Naive B cell (primary cell): ENCODE data around the gene NUDCD3. TPM values are rescaled to one million over a fixed set of nuclear protein-coding genes. Genes with fewer than 3 reads are reported as not detected.
A peak's percentile ranks its signal among the peaks of the same experiment; 100 is the strongest.
"Not testable (repeated sequence)": the region's sequence is repeated elsewhere in the genome, so short reads cannot be mapped to it uniquely, and the experiment has no call there.

Source experiments
- ATAC-seq, 2 donors: fragments of 150-1000 bp; cut with Tn5 transposase; 2 replicates each; pipeline ENCODE4 v1.10.0; 2021; ENCODE audit warnings: low read depth in 2 of 2, mild to moderate bottlenecking in 2 of 2, moderate library complexity in 2 of 2
- DNase-seq: peaks from one replicate; pipeline ENCODE4 v3.0.0; 2022
- H3K27ac Mint-ChIP-seq, 6 donors: one replicate each; pipeline ENCODE4 v1.8.0; 2020 to 2022; ENCODE audit warnings: mild to moderate bottlenecking in 6 of 6, mixed read lengths in 6 of 6, moderate library complexity in 5 of 6, inconsistent platforms in 2 of 6
- H3K27me3 Mint-ChIP-seq, 3 donors: one replicate each; pipeline ENCODE4 v1.8.0; 2021 to 2022; ENCODE audit warnings: mixed read lengths in 3 of 3, mild to moderate bottlenecking in 1 of 3
- H3K36me3 Mint-ChIP-seq, 2 donors: one replicate each; pipeline ENCODE4 v1.8.0; 2020 to 2022; ENCODE audit warnings: mixed read lengths in 2 of 2, inconsistent platforms in 1 of 2, mild to moderate bottlenecking in 1 of 2
- H3K4me1 Mint-ChIP-seq, 3 donors: one replicate each; pipeline ENCODE4 v1.8.0; 2020 to 2022; ENCODE audit warnings: mixed read lengths in 3 of 3, inconsistent platforms in 1 of 3, mild to moderate bottlenecking in 1 of 3, moderate library complexity in 1 of 3
- H3K4me3 Mint-ChIP-seq, 8 donors: one replicate each; pipeline ENCODE4 v1.8.0; 2020 to 2022; ENCODE audit warnings: mild to moderate bottlenecking in 8 of 8, mixed read lengths in 8 of 8, moderate library complexity in 8 of 8, inconsistent platforms in 2 of 8
- H3K9me3 Mint-ChIP-seq, 7 donors: one replicate each; pipeline ENCODE4 v1.8.0; 2020 to 2022; ENCODE audit warnings: mixed read lengths in 7 of 7, mild to moderate bottlenecking in 5 of 7, inconsistent platforms in 2 of 7, moderate library complexity in 1 of 7
- polyA plus RNA-seq, 6 donors: library from polyadenylated mRNA; unstranded; fragments of 300-500 nt; fragmentation: Illumina TruSeq; gene quantifications; one replicate each; pipeline ENCODE4 v1.2.3, GENCODE V29; 2021; ENCODE audit warnings: low read depth in 6 of 6

Gene NUDCD3
- polyA plus RNA-seq, 6 donors from 2014 or later, result 32.8 to 70.2 (median 64.4) TPM

GRCh38 chr7:44511236-44511635 is 20.8 kb upstream of the NUDCD3 start:
- Mint-ChIP-seq H3K36me3 (no peaks in the 10 kb centered on the region), H3K4me3 (no peak overlapping the region), H3K27ac (no peak overlapping the region), H3K27me3 (peaks cover 0 to 33% (median 26%) of the 10 kb centered on the region in 3 donors), H3K9me3 (peaks cover 0 to 12% (median 6%) of the 10 kb centered on the region in 7 donors), H3K4me1 (peaks cover 0 to 5% (median 0%) of the 10 kb centered on the region in 3 donors)
- ATAC-seq (no peak), DNase-seq (no peak)

DNA sequence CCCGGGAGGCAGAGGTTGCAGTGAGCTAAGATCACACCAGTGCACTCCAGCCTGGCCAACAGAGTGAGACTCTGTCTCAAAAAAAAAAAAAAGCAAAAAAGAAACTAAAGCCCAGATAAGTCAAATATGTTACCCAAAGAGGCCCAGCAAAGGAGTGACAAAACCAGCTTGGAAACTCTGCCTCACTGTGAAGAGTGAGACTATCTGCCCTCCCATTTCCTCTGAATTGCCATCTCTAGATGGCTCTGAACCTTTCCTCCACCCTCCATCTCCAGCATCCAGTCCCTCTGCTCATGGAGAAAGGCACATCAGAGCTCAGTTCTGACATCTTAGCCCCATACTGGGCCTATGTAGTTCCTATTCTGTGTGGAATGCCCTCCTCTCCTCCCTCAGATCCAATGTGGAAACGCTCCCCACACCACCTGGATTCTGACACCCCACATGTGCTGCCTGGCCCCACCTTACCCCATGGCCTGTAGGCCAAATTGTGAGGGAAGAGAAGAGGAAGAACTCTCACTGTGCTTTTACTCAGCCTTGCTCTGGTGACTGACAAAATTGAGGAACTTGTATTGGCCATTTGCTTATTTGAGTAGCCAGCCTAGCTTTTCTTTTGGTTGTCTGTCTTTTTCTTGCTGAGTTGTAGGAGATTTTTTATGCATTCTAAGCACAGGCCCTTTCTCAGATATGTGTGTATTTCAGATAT is 18.0 kb upstream of the NUDCD3 start:
- H3K27ac Mint-ChIP-seq, result peak overlapping the region in 1 of 6 donors; percentile 22
- H3K36me3 Mint-ChIP-seq, result no peaks in the 10 kb centered on the region
- no peak for DNase-seq
- peaks cover 0 to 15% (median 12%) of the 10 kb centered on the region in 7 donors for H3K9me3 Mint-ChIP-seq
- H3K4me1 Mint-ChIP-seq, result peaks cover 0 to 12% (median 5%) of the 10 kb centered on the region in 3 donors
- no peak for ATAC-seq
- H3K4me3 Mint-ChIP-seq, result no peak overlapping the region
- H3K27me3 Mint-ChIP-seq, result peaks cover 0 to 33% (median 19%) of the 10 kb centered on the region in 3 donors

DNA sequence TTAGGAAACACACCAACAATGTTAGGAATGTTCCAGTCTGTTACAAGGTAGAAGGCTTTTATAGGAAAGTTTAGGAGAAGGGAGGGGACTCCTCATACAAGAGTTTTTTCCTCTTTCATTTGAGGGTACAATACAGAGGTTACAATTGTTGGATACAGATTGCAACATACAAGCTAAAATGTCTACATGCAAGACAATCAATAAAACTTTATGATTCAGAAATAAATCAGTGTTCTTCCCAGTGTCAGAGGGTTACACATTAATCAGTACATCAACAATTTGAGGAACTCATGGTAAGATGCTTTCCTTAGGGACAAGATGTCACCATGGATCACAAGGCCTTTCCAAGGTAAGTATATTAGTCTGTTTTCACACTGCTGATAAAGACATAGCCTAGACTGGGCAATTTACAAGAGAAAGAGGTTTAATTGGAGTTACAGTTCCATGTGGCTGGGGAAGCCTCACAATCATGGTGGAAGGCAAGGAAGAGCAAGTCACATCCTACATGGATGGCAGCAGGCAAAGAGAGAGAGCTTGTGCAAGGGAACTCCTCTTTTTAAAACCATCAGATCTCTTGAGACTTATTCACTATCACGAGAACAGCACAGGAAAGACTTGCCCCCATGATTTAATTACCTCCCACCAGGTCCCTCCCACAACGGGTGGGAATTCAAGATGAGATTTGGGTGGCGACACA is 16.3 kb upstream of the NUDCD3 start:
- H3K27ac Mint-ChIP-seq, ATAC-seq, DNase-seq, H3K36me3 Mint-ChIP-seq, H3K4me3 Mint-ChIP-seq: not testable (repeated sequence)
- peaks cover 0 to 15% (median 12%) of the 10 kb centered on the region in 7 donors for H3K9me3 Mint-ChIP-seq
- peaks cover 6 to 31% (median 15%) of the 10 kb centered on the region in 3 donors for H3K27me3 Mint-ChIP-seq
- H3K4me1 Mint-ChIP-seq, result peaks cover 0 to 12% (median 5%) of the 10 kb centered on the region in 3 donors

GRCh38 chr7:44505595-44505994 is 15.1 kb upstream of the NUDCD3 start:
- H3K4me3 Mint-ChIP-seq, result no peak overlapping the region
- ATAC-seq (peak; percentile 83 to 92), DNase-seq (peak; percentile 12)
- no peaks in the 10 kb centered on the region for H3K36me3 Mint-ChIP-seq
- peaks cover 0 to 15% (median 7%) of the 10 kb centered on the region in 7 donors for H3K9me3 Mint-ChIP-seq
- H3K4me1 Mint-ChIP-seq, result peaks cover 0 to 12% (median 5%) of the 10 kb centered on the region in 3 donors
- H3K27ac Mint-ChIP-seq, result peak overlapping the region in 3 of 6 donors; percentile 9 to 85 (median 64)
- H3K27me3 Mint-ChIP-seq, result peaks cover 6 to 24% (median 7%) of the 10 kb centered on the region in 3 donors

DNA sequence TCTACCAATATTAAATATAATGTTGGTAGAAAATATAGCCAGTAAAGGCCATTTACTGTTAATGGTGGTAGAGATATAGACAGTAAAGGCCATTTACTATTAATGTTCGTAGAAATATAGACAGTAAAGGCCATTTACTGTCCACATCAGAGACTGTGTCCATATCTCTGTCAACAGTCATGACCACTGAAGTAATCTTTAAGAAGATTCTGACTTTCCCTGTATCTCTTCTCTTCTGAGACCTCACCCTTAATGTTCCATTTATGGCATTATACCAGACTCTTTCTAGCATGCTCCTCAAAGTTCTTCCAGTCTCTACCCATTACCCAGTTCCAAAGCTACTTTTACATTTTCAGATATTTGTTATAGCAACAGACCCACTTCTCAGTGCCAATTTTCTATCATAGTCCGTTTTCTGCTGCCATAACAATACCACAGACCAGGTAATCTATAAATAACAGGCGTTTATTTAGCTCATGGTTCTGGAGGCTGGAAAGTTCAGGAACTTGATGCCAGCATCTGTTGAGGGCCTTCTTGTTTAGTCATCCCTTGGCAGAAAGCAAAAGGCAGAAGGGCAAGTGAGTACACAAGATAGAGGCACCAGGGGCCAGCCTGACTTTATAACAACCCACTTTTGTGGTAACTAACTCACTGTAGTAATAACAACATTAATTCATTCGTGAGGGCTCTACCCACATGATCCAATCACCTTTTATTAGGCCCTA is 7.9 kb upstream of the NUDCD3 start:
- Mint-ChIP-seq H3K27ac (no peak overlapping the region), H3K27me3 (peaks cover 30 to 52% (median 42%) of the 10 kb centered on the region in 3 donors), H3K9me3 (no peaks in the 10 kb centered on the region), H3K4me3 (peak overlapping the region in 1 of 8 donors; percentile 67), H3K4me1 (no peaks in the 10 kb centered on the region), H3K36me3 (no peaks in the 10 kb centered on the region)
- ATAC-seq (no peak), DNase-seq (no peak)

DNA sequence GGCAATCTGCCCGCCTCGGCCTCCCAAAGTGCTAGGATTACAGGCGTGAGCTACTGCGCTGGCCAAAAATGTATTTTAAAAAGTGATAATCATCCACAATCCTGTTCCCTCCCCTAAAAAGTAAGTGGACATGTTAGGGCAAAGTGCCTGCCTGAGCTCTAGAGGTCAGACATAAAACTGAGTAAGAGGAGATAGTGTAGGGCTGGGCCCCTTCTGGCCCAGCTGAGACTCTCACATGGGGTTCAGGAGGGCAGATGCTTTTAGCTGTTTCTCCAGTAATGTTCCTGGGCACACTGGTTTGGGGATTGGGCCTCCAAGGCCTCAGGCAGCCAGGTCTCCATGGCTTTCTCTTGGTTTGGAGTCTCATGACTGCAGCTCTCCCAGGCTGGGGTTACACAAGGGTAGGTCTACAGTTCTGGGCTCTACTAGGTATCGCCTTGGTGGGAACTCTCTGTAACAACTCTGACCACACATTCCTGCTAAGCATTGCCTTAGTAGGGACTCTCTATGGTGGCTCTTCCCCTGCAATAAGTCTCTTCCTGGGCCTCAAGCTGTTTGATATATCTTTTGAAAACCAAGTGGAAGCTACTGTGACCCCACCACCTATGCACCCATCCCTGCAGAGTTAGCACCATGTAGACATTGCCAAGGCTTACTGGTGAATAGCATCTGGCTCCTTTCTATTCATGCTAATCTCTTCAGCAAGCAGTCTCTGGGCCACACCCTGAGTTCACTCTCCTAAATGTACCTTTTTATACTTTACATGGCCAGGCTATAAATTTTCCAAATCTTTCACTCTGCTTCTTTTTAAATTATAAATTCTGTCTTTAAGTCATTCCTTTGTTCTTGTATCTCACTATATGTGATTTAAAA is 6.9 kb upstream of the NUDCD3 start:
- H3K4me3 Mint-ChIP-seq, result no peak overlapping the region
- peaks cover 28 to 46% (median 42%) of the 10 kb centered on the region in 3 donors for H3K27me3 Mint-ChIP-seq
- H3K9me3 Mint-ChIP-seq, result no peaks in the 10 kb centered on the region
- H3K27ac Mint-ChIP-seq, result peak overlapping the region in 1 of 6 donors; percentile 11
- DNase-seq (no peak), ATAC-seq (no peak)
- no peaks in the 10 kb centered on the region for H3K36me3 Mint-ChIP-seq
- no peaks in the 10 kb centered on the region for H3K4me1 Mint-ChIP-seq

GRCh38 chr7:44496385-44496784 is 5.9 kb upstream of the NUDCD3 start:
- Mint-ChIP-seq H3K4me3 (no peak overlapping the region), H3K36me3 (no peaks in the 10 kb centered on the region), H3K27ac (no peak overlapping the region), H3K27me3 (peaks cover 24 to 37% (median 35%) of the 10 kb centered on the region in 3 donors), H3K4me1 (no peaks in the 10 kb centered on the region), H3K9me3 (no peaks in the 10 kb centered on the region)
- DNase-seq (no peak), ATAC-seq (no peak)

GRCh38 chr7:44494960-44495359 is 4.5 kb upstream of the NUDCD3 start:
- Mint-ChIP-seq H3K36me3 (no peaks in the 10 kb centered on the region), H3K27ac (no peak overlapping the region), H3K27me3 (peaks cover 24 to 37% (median 35%) of the 10 kb centered on the region in 3 donors), H3K4me1 (peaks cover 5 to 9% (median 6%) of the 10 kb centered on the region in 3 donors), H3K9me3 (no peaks in the 10 kb centered on the region), H3K4me3 (no peak overlapping the region)
- ATAC-seq (no peak), DNase-seq (no peak)

GRCh38 chr7:44491229-44491628 is 771 bp upstream of the NUDCD3 start:
- Mint-ChIP-seq H3K36me3 (peaks cover 0 to 5% of the 10 kb centered on the region in 2 donors), H3K4me1 (peaks cover 27 to 36% (median 36%) of the 10 kb centered on the region in 3 donors), H3K27me3 (peaks cover 10 to 19% (median 17%) of the 10 kb centered on the region in 3 donors), H3K4me3 (peak overlapping the region; percentile 81 to 97 (median 91)), H3K27ac (peak overlapping the region; percentile 76 to 98 (median 90)), H3K9me3 (no peaks in the 10 kb centered on the region)
- no peak for ATAC-seq
- no peak for DNase-seq

GRCh38 chr7:44489955-44490350 is 505 bp downstream of the NUDCD3 start:
- Mint-ChIP-seq H3K9me3 (no peaks in the 10 kb centered on the region), H3K4me1 (peaks cover 34 to 49% (median 47%) of the 10 kb centered on the region in 3 donors), H3K4me3 (peak overlapping the region; percentile 81 to 97 (median 91)), H3K27me3 (peaks cover 3 to 9% (median 6%) of the 10 kb centered on the region in 3 donors), H3K27ac (peak overlapping the region; percentile 85 to 98 (median 92)), H3K36me3 (peaks cover 2 to 8% of the 10 kb centered on the region in 2 donors)
- ATAC-seq (peak; percentile 20 to 22), DNase-seq (no peak)

DNA sequence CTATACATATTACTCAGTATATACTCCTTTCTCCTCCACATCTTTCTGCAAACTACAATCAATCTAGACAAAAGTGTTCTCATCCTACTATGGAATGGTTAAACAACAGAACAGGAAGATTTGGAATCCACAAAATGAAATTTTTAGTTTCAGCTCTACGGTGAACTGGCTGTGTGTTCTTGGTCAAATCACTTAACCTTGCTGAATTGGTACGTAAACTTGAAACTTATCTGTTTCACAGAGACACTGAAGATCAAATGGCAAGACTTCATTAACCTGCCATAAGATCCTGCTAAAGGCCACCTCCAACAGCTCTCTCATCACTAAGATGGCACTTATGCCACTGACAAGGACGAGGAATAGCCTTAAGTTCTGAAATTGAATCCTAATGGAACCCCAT is 1.5 kb downstream of the NUDCD3 start:
- H3K4me3 Mint-ChIP-seq, result peak overlapping the region in 7 of 8 donors; percentile 81 to 95 (median 89)
- H3K4me1 Mint-ChIP-seq, result peaks cover 40 to 58% (median 51%) of the 10 kb centered on the region in 3 donors
- H3K9me3 Mint-ChIP-seq, result peaks cover 0 to 2% (median 0%) of the 10 kb centered on the region in 7 donors
- peaks cover 12 to 15% of the 10 kb centered on the region in 2 donors for H3K36me3 Mint-ChIP-seq
- DNase-seq (no peak), ATAC-seq (no peak)
- no peaks in the 10 kb centered on the region for H3K27me3 Mint-ChIP-seq
- peak overlapping the region in 4 of 6 donors; percentile 18 to 96 (median 89) for H3K27ac Mint-ChIP-seq

DNA sequence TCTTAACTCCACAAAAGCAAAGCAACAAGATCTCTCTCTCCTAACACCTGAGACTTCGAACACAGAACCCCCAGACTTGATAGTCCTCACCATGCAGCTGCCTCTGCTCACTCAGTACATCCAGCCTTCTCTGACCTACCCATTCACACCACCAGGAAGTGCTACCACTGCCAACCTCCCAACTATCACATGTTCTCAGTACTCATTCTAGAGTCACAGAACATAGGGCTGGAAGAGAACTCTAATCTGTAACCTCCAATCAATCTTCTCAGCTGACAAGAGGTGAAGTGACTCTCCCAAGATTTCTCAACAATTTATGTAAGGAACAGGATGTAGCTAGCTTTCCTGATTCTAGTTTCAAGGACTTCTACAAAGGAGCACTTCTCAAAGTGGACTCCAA is 3.8 kb downstream of the NUDCD3 start:
- DNase-seq, result no peak
- peaks cover 31 to 35% of the 10 kb centered on the region in 2 donors for H3K36me3 Mint-ChIP-seq

More for the DNA sequence above, 3.8 kb downstream of the NUDCD3 start:
- Mint-ChIP-seq H3K27ac (no peak overlapping the region), H3K9me3 (peaks cover 5 to 18% (median 15%) of the 10 kb centered on the region in 7 donors), H3K4me1 (peaks cover 47 to 70% (median 67%) of the 10 kb centered on the region in 3 donors), H3K4me3 (peak overlapping the region in 2 of 8 donors; percentile 13 to 42), H3K27me3 (no peaks in the 10 kb centered on the region)
- ATAC-seq, result no peak
